ENCODE results near the gene PIP4K2C. TPM values are rescaled to one million over a fixed set of nuclear protein-coding genes. Genes with fewer than 3 reads are reported as not detected.
"Not testable (repeated sequence)": the region's sequence is repeated elsewhere in the genome, so short reads cannot be mapped to it uniquely, and the experiment has no call there.

The PIP4K2C gene
- total and polyA plus RNA-seq, 12 donors = 5.8 to 17.2 (median 14.1) TPM

GRCh38 chr12:57586128-57586527 is 4.9 kb upstream of the PIP4K2C start:
- intact Hi-C loops (cut with DNase I) = no loop called here
- no peak for ATAC-seq

GRCh38 chr12:57586832-57587429 is 4.1 kb upstream of the PIP4K2C start:
- DNase-seq (no peak), ATAC-seq (no peak)
- Histone ChIP-seq H3K36me3 (no peaks in the 10 kb centered on the region), H3K27ac (no peak overlapping the region), H3K4me3 (no peak overlapping the region), H3K9me3 (no peaks in the 10 kb centered on the region), H3K27me3 (peaks cover 0 to 29% (median 8%) of the 10 kb centered on the region in 7 donors), H3K4me1 (peaks cover 0 to 13% (median 10%) of the 10 kb centered on the region in 9 donors)
- no peak for TF ChIP-seq CTCF (IDR thresholded peaks at IDR 0.05)
- intact Hi-C loops (cut with DNase I) = no loop called here
- WGBS, 2 donors = 80 to 90% methylated on average over 3 of the region's 3 CpGs

More at GRCh38 chr12:57586128-57586527, 4.9 kb upstream of the PIP4K2C start:
- no peak for DNase-seq
- Histone ChIP-seq H3K36me3 (no peaks in the 10 kb centered on the region), H3K4me1 (peaks cover 0 to 8% (median 7%) of the 10 kb centered on the region in 9 donors), H3K9me3 (no peaks in the 10 kb centered on the region), H3K4me3 (no peak overlapping the region), H3K27me3 (peaks cover 0 to 29% (median 10%) of the 10 kb centered on the region in 7 donors), H3K27ac (no peak overlapping the region)
- WGBS, 2 donors = 92 to 94% methylated on average over 3 of the region's 3 CpGs
- no peak for TF ChIP-seq CTCF (IDR thresholded peaks at IDR 0.05)

GRCh38 chr12:57588951-57589610 is 1.9 kb upstream of the PIP4K2C start:
- H3K4me1 ChIP-seq = peaks cover 0 to 21% (median 14%) of the 10 kb centered on the region in 9 donors
- intact Hi-C loops (cut with DNase I); ATAC-seq; DNase-seq; H3K9me3 ChIP-seq; H3K4me3 ChIP-seq; H3K27ac ChIP-seq; H3K36me3 ChIP-seq: not testable (repeated sequence)
- WGBS, 2 donors = 92 to 94% methylated on average over 15 of the region's 15 CpGs
- peaks cover 0 to 25% (median 7%) of the 10 kb centered on the region in 7 donors for H3K27me3 ChIP-seq

GRCh38 chr12:57590479-57590863 is 521 bp upstream of the PIP4K2C start:
- H3K9me3 ChIP-seq = no peaks in the 10 kb centered on the region
- peaks cover 0 to 21% (median 14%) of the 10 kb centered on the region in 9 donors for H3K4me1 ChIP-seq
- DNase-seq (no peak), ATAC-seq (no peak)
- H3K4me3 ChIP-seq = peak overlapping the region; percentile 59 to 95 (median 82)
- no peak for TF ChIP-seq CTCF (IDR thresholded peaks at IDR 0.05)
- H3K27ac ChIP-seq = peak overlapping the region in 9 of 10 donors; percentile 65 to 87 (median 77)
- 21% methylated on average over 2 of the region's 2 CpGs for WGBS, 2 donors
- peaks cover 0 to 18% (median 6%) of the 10 kb centered on the region in 9 donors for H3K36me3 ChIP-seq
- intact Hi-C loops (cut with DNase I) = loop anchor here in 1 of 10 donors (2.0 kb wide), 1 partner anchor 14 kb away; the partner anchor contains the start of gene DTX3
- H3K27me3 ChIP-seq = peaks cover 0 to 25% (median 7%) of the 10 kb centered on the region in 7 donors

Measured in heart right ventricle (tissue), 16 donors.